Activated naive CD8-positive, alpha-beta T cell (primary cell): ENCODE data around the gene PSMA1.

Experiments
- H3K27ac Mint-ChIP-seq: one replicate; pipeline ENCODE4 v1.8.0; 2021; ENCODE audit warnings: mixed read lengths
- H3K27me3 Mint-ChIP-seq: one replicate; pipeline ENCODE4 v1.8.0; 2021; ENCODE audit warnings: mixed read lengths
- H3K36me3 Mint-ChIP-seq: one replicate; pipeline ENCODE4 v1.8.0; 2021; ENCODE audit warnings: mixed read lengths
- H3K4me1 Mint-ChIP-seq: one replicate; pipeline ENCODE4 v1.8.0; 2021; ENCODE audit warnings: low read depth, mixed read lengths
- H3K4me3 Mint-ChIP-seq: one replicate; pipeline ENCODE4 v1.8.0; 2021; ENCODE audit warnings: mild to moderate bottlenecking, mixed read lengths
- H3K9me3 Mint-ChIP-seq: one replicate; pipeline ENCODE4 v1.8.0; 2021; ENCODE audit warnings: low read depth, mixed read lengths

The PSMA1 gene

DNA sequence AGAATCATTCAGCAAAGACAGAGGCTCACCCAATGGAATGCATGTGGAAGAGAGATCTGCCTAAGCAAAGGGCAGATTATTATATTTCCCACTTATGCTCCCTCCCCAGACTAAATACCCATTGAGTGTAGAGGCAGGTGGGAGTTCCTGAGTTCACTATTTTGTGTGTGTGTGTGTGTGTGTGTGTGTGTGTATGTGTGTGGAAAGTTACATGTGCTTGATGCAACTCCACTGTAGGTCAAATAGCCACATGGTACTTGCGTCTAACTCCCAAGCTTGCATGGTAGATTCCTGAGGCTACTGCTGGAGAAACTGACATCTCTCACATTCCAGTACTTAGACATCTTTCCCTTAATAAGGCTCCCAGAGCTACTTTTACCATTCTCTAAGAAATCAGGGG lies 17.2 kb downstream of the PSMA1 start:
- H3K27ac Mint-ChIP-seq: no peak overlapping the region
- H3K27me3 Mint-ChIP-seq: no peaks in the 10 kb centered on the region
- H3K4me3 Mint-ChIP-seq: no peak overlapping the region
- H3K4me1 Mint-ChIP-seq: peaks cover 21% of the 10 kb centered on the region
- H3K9me3 Mint-ChIP-seq: no peaks in the 10 kb centered on the region
- peaks cover 3% of the 10 kb centered on the region for H3K36me3 Mint-ChIP-seq

DNA sequence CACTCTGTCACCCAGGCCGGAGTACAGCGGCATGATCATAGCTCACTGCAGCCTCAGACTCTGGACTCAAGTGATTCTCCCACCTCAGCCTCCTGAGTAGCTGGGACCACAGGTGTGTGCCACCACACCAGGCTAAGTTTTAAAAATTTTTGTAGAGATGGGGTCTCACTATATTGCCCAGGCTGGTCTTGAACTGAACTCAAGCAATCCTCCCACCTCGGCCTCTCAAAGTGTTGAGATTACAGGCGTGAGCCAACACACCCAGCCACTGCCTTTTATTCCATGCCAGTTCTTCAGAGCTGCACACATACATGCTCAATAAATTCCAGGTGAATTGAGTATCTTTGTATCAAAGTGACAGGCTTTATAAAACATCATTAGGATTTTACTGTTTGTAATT lies 18.1 kb downstream of the PSMA1 start:
- Mint-ChIP-seq H3K4me3 (no peak overlapping the region), H3K4me1 (peaks cover 31% of the 10 kb centered on the region), H3K27me3 (no peaks in the 10 kb centered on the region), H3K27ac (no peak overlapping the region), H3K9me3 (no peaks in the 10 kb centered on the region), H3K36me3 (peaks cover 11% of the 10 kb centered on the region)

DNA sequence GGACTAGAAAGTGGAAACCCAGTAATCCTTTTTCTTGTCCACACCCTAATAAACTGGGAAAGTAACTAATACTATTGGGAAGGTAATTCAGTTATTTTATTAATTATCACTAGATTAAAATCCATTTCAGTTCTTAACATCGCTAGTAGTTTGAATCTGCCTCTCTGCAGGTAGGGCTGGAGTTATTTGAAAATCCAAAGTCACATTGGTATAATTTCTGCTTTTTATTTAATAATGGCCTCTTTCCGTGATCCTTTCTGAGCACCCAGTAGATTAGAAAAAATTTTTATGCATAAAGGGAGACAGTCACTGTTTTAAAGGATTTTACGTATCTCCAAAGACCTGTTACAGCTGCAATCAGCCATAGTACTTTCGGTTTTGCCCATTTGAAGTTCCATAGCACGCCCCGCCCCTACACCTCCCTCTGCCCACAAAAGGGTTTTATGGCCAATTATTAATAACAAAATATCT lies 20.0 kb downstream of the PSMA1 start:
- H3K4me3 Mint-ChIP-seq: peak overlapping the region; percentile 99
- H3K9me3 Mint-ChIP-seq: no peaks in the 10 kb centered on the region
- peaks cover 45% of the 10 kb centered on the region for H3K4me1 Mint-ChIP-seq
- no peaks in the 10 kb centered on the region for H3K27me3 Mint-ChIP-seq
- peaks cover 14% of the 10 kb centered on the region for H3K36me3 Mint-ChIP-seq
- peak overlapping the region; percentile 98 for H3K27ac Mint-ChIP-seq

DNA sequence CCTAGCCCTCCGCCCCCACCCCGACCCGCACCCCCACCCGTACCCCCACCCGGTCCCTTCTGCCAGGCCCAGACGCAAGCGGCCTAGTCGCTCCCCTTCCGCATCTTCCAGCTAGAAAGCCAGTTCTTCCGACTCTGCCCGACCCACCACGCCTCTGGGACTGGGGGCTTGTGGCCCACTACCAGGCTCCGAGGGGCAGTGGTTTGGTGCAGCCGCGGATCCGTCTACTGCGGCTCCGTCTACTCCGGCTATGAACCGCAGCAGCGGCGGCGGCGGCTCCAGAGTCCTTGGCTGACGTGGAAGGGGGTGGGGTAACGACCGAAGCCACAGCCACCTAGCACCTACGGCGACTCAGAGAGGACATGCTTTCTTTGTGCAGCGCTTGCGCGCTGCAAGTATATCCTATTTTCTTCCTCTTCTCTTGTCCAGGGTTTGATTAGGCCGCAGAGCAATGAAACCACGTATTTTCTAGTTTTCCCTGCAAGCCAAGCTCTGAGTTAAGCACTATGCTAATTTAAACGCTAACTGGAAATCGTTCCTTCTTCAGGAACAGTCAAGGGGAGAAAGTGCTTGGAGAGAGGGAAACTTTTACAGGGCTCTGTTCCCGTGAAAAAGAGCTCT lies 20.5 kb downstream of the PSMA1 start, which contains the start of gene COPB1:
COPB1 (minus strand) TSS at position 252 of the 621 bp plus-strand sequence. CDS start 883 bp downstream, outside the sequence.
- H3K4me3 Mint-ChIP-seq: peak within 1 kb of the TSS; percentile 99
- peaks cover 51% of the 10 kb centered on the region for H3K4me1 Mint-ChIP-seq
- no peaks in the 10 kb centered on the region for H3K9me3 Mint-ChIP-seq
- H3K27ac Mint-ChIP-seq: peak within 1 kb of the TSS; percentile 98
- no peaks in the 10 kb centered on the region for H3K27me3 Mint-ChIP-seq
- peaks cover 12% of the 10 kb centered on the region for H3K36me3 Mint-ChIP-seq

DNA sequence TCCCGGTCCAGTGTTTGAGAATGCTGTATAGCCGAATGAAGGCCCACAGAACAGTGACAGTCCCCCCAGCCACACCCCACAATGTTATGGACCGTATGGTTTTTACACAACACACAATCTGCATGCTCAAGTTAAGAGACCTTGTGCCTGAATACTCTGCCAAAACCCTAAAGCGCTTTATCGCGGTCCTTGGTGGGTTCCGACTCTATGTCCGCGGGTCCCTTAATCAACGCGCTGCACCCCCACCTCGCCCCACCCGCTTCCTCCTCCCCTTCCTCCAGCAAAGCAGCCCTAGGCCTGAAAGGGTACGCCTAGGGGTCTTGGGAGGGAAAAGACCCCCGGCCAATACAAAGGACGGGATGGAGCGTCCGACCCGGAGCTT lies 21.0 kb downstream of the PSMA1 start:
- peak overlapping the region; percentile 98 for H3K27ac Mint-ChIP-seq
- peak overlapping the region; percentile 99 for H3K4me3 Mint-ChIP-seq
- no peaks in the 10 kb centered on the region for H3K27me3 Mint-ChIP-seq
- H3K36me3 Mint-ChIP-seq: peaks cover 12% of the 10 kb centered on the region
- no peaks in the 10 kb centered on the region for H3K9me3 Mint-ChIP-seq
- peaks cover 54% of the 10 kb centered on the region for H3K4me1 Mint-ChIP-seq

DNA sequence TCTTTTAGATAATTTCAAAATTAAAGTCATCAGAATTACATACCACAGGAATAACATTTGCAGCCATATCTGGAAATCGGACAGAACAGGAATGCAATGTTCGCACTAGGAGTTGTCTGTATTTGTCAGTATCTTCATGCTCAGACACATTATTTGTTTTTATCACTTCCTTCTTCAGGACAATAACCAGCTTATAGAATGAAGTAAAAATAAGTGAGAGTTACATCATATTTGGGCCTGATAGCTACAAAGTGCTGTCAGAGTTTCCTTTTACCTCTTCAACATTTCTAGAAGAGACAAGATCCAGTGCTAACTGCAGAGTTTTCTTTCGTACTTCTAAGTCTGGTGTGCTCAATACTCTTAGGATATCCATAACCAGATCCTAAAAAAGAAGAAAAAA lies 39.5 kb downstream of the PSMA1 start:
- H3K4me3 Mint-ChIP-seq: no peak overlapping the region
- peaks cover 20% of the 10 kb centered on the region for H3K4me1 Mint-ChIP-seq
- H3K36me3 Mint-ChIP-seq: peaks cover 7% of the 10 kb centered on the region
- no peaks in the 10 kb centered on the region for H3K27me3 Mint-ChIP-seq
- no peaks in the 10 kb centered on the region for H3K9me3 Mint-ChIP-seq
- H3K27ac Mint-ChIP-seq: peak overlapping the region; percentile 77

DNA sequence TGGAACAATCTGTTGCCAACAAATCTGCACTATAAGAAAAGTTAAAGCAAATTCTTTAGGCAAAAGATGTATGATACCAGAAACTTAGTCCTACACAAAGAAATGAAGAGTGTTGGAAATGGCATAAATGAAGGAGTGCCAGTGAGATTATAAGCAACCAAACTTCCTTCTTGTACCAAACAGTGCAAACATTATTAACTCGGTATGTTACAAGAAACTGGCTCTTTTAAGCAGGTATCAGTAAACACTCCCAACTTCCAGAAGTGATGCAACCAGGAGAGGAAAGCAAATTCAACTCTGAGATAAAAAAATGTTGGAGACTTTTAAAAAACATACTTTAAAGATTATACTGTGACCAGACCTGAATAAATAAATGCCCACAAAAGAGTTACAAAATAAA lies 49.1 kb downstream of the PSMA1 start:
- Mint-ChIP-seq H3K27me3 (no peaks in the 10 kb centered on the region), H3K4me1 (peaks cover 43% of the 10 kb centered on the region), H3K9me3 (no peaks in the 10 kb centered on the region), H3K36me3 (peaks cover 26% of the 10 kb centered on the region), H3K4me3 (no peak overlapping the region), H3K27ac (peak overlapping the region; percentile 56)

DNA sequence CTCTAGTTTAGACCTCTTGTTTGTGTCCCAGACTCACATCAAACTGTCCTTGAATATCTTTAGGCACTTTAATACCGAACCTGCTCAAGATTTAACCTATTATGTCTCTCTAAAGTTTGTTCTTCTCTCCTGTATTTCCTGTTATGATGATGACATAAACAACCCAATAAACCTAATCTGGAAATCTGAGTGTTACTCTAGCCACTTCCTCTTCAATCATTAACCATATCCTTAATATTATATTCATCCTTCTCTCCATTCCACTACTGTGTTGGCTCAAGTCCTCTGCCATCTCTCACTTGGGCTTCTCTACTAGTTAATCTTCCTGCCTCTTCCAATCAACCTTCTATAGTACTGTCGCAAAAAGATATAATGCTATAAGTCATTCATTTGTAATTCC lies 56.6 kb downstream of the PSMA1 start:
- Mint-ChIP-seq H3K9me3 (no peaks in the 10 kb centered on the region), H3K4me3 (no peak overlapping the region), H3K27ac (no peak overlapping the region), H3K27me3 (no peaks in the 10 kb centered on the region), H3K4me1 (peaks cover 13% of the 10 kb centered on the region), H3K36me3 (peaks cover 5% of the 10 kb centered on the region)

DNA sequence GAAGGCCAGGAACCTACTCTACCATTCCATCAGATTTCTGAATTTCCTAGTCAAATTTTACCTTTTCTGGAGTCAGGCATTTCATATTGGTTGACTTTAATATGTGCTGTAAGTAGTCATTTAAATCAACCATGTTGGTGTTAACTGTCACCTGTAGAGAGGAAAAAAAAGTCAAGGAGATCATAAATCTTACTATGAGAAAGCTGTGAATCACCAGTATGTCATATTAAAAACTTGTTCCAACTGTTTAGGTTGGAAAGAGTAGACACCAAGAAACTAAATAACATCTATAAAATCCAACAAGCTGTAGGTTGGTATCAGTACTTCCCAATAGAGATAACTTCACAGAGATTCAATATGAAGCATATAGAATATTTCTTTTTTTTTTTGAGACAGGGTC lies 60.0 kb downstream of the PSMA1 start:
- peak overlapping the region; percentile 11 for H3K27ac Mint-ChIP-seq
- H3K4me3 Mint-ChIP-seq: no peak overlapping the region
- H3K4me1 Mint-ChIP-seq: peaks cover 2% of the 10 kb centered on the region
- H3K27me3 Mint-ChIP-seq: no peaks in the 10 kb centered on the region
- H3K9me3 Mint-ChIP-seq: no peaks in the 10 kb centered on the region
- H3K36me3 Mint-ChIP-seq: peaks cover 3% of the 10 kb centered on the region

DNA sequence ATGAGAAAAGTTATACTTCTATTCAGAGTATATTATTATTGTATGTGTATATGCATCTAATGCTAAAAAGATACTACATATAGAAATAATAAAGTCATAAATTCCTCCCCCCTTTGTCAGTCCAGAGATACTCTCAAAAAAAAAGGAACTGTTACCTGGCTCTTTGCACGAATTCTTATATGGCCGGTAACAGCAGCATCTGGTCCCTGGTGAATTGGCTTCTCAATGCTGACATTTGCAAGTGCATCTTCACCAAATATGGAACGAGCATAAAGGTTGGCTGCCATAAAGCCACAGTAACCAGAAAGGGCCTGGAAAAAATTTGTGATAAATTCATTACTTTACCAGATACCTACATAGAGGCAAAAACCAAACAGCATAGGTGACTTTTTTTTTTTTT lies 61.8 kb downstream of the PSMA1 start:
- H3K9me3 Mint-ChIP-seq: no peaks in the 10 kb centered on the region
- no peaks in the 10 kb centered on the region for H3K27me3 Mint-ChIP-seq
- peaks cover 2% of the 10 kb centered on the region for H3K4me1 Mint-ChIP-seq
- H3K36me3 Mint-ChIP-seq: peaks cover 3% of the 10 kb centered on the region
- H3K4me3 Mint-ChIP-seq: no peak overlapping the region
- H3K27ac Mint-ChIP-seq: no peak overlapping the region

DNA sequence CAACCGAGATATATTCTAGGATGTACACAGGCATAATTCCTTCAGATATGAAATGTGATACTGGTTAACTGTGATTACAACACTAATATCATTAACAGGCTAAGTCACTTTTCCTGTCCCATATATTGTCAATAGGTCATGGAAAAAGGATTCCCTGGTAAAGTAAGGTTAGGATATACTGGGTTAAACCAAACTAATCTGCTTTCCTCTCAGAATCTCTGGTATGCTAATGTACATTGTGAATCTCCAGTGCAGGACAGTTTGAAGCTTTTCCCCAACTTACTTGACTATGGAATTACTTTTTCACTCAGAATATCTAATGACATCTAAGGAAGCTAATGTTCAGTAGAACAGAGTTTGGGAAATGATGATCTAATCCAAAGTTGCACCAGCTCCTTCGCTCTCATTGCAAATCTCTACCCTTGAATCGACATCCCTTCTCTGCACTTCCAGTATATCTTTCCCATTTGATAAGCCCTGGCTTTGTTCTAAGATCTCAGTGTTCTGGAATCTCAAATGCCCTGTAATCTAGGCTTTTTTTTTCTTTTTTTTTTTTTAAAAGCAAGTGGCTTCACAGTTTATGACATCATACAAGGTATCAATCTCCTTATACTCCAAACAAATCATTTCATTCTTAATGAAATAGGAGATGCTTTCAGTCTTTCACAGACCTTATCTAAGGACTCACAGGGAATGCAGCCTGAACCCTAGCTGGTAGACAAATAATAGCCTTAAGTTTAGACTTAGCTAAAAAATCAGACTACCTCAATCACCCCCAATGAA lies 64.3 kb downstream of the PSMA1 start:
- H3K36me3 Mint-ChIP-seq: peaks cover 11% of the 10 kb centered on the region
- no peak overlapping the region for H3K4me3 Mint-ChIP-seq
- H3K4me1 Mint-ChIP-seq: peaks cover 5% of the 10 kb centered on the region
- H3K9me3 Mint-ChIP-seq: no peaks in the 10 kb centered on the region
- H3K27ac Mint-ChIP-seq: peak overlapping the region; percentile 50
- H3K27me3 Mint-ChIP-seq: no peaks in the 10 kb centered on the region
